HT1080 (cell line): ENCODE data around the gene DDX1. TPM values are rescaled to one million over a fixed set of nuclear protein-coding genes. Genes with fewer than 3 reads are reported as not detected.

Experiments
- DNase-seq: peaks from one replicate; pipeline ENCODE4 v3.0.0-alpha.2; 2015; ENCODE audit warnings: low read depth
- total RNA-seq: library from RNA; depleted of rRNA; stranded (reverse); fragments of >200 nt; shearing (Covaris generic); gene quantifications from 2 replicates; pipeline ENCODE4 v1.2.3, GENCODE V29; 2014

The DDX1 gene
- total RNA-seq, 1 experiment from 2014 or later = 102 TPM

DNA sequence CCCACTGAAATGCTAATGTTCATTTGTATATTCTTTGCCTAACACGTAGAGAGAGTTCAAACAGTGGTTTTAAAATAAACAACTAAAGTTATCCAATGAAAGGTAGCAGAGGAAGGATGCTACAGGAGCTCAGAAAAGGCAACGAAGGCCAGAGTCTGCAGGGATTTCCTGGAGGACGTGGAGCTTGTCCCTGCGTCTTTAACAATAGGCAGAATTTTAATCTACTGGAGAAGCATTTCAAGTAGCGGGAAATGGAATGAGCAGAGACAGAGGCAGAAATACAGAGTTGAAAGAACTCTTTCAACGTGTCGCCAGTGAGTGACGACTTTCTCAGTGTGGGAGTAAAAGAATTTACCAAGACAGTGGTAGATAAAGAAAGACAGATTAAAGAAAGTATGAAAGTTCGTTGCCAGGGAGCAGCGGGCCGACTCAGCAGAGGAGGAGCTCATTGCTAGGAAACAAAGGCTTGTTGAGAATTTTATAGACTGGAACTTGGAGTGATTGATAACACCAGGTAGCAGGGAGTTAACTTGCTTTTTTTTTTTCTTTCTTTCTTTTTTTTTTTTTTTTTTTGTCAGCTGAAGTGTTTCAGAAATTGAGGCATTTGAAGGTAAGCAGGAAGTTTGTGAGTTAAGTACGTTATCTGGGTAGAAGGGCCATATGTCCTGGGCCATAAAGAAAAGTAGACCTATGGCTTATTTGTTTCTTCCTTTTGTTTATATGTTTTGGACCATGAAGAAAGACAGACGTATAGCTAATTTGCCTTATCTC is 29.9 kb upstream of the DDX1 start:
- DNase-seq = peak; percentile 42

DNA sequence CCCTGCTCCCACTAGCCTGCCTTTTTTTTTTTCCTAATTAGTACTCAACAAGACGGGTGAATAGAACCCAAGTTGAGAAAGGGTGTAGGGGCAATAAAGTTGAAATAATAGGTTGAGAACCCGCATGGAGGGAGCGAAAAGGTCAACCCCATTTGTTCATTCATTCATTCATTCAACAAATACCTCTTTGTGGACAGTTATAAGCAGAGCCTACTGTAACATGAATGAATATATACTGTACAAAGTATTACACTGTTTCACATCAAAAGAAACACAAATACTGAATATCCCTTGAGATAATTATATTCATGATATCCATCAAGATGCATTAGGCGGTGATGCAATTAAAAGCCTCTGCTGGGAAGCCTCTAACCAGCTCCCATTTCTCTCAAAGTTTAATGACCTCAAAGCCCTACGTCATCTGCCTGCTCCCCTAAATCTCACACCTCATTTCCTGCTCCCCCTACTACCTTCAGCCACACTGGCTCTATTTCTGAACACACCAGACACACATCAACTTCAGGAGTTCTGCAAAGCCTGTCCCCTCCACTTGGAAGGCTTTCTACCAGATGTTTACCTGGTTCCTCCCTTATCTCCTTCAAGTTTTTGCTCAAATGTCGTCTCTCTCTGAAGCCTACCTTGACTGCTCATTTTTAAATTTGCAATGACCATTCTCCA is 29.2 kb upstream of the DDX1 start:
- DNase-seq = no peak

DNA sequence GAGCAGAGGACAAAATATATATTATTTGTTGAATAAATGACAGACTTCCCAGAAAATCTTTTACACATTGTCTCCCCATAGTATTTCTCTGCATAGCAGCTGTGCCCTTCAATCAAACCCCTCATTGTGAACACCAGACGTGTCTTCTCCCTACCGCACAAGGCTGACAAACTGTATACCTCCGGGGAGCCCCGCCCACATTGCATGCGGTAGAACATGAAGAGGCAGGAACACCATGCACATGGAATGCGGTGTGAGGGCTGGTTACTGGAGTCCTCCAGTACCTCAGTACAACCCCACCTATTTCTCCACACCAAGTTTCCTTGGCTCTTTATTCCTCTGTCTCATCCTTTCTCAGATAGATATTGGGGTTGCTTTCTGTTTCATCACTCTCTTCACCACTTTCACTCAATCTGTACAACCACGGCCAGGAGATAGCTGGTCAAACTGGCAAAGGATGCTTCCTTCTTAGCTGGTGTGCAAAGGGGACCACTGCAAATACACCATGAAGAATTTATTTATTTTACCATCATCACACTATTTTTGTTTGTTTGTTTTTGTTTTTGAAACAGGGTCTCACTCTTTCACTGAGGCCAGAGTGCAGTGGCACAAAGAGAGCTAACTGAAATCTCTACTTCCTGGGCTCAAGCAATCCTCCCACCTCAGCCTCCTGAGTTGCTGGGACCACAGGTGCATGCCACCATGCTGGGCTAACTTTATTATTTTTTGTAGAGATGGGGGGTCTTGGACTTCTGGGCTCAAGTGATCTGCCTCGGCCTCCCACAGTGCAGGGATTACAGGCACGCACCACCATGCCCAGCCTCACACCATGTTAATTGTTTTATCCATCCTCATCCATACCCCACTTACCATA is 28.2 kb upstream of the DDX1 start:
- no peak for DNase-seq

DNA sequence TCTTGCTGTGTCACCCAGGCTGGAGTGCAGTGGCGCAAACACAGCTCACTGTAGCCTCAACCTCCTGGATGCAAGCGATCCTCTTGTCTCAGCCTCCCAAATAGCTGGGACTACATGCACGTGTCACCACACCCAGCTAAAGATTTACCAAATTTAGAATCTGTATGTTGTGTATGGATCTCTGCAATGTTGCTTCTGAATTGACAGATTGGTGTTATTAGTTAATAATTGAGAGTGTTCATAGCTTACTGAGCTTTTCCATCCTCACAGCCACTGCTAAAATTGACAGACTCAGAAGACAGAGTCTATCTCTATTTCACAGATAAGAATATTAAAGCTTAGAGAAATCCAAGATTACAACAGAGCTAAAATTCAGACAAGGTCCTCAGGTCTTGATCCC is 26.3 kb upstream of the DDX1 start:
- no peak for DNase-seq

DNA sequence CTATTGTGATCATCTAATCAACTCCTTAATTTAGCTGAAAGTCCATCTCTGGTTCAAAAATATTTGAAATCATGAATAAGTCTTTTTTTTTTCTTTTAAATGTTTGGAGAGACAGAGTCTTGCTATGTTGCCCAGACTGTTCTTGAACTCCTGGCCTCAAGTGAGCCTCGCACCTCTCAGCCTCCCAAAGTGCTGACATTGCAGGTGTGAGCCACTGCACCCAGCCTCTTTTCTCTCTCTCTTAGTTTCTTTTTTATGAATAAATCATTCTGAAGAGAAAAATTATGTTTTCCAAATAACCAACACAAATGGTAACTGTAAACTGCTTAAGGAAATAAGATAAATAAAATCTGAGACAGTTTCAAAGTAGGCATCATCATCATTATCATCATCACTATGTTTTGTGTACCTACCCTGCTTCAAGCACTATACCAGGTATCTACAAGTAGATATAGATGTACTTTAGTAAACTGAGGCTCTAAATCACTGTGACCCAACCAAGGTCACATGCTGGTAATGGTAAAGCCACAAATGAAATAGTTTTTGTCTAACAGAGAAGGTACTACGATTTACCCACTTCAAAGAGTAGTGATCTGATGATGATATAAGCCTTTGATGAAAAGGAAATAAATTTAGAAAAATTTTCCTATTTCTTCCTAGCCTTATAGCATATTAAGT is 25.5 kb upstream of the DDX1 start:
- no peak for DNase-seq

DNA sequence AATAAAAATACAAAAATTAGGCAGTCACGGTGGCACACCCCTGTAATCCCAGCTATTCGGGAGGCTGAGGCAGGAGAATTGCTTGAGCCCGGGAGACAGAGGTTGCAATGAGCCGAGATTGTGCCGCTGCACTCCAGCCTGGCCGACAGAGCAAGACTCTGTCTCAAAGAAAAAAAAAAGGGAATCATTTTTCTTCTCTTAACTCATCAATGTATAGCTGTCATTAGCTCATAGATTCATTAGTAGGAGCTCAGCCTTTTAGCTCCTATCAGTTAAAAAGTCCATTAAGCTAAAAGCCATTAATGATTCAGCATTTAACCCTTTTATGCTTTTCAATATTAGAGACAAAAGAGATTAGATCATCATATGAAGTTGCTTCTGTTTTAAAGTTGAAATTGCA is 24.8 kb upstream of the DDX1 start:
- DNase-seq = no peak

DNA sequence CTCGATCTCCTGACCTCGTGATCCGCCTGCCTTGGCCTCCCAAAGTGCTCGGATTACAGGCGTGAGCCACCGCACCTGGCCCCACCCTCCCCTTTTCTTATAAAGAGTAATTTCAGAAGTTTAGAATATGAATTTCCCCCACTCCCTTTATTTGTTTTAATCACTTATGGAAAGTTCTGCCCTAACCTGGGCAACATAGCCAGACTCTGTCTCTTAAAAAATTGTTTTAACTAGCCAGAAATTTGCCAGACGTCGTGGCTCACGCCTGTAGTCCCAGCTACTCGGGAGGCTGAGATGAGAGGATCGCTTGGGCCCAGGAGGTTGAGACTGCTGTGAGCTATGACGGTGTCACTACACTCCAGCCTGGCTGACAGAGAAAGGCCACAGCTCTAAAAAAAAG is 22.8 kb upstream of the DDX1 start:
- DNase-seq = no peak

DNA sequence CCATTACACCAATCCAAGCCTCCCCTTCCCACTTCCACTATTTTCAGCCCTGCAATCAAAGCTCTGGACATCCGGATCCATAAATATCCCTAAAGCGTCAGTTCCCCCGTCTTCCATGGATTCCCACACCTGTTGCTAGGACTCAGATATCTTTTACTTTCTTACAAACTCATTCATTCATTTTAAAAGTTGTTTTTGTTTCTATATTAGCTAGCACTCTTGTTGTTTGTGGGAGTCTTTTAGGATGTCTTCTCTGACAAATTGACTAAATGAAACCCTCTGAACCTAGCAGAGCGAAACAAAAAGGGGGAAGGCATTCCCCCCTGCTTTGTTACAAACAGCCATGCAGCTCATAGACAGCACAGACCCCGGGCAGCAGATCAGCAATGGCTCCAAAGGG is 21.6 kb upstream of the DDX1 start:
- no peak for DNase-seq

DNA sequence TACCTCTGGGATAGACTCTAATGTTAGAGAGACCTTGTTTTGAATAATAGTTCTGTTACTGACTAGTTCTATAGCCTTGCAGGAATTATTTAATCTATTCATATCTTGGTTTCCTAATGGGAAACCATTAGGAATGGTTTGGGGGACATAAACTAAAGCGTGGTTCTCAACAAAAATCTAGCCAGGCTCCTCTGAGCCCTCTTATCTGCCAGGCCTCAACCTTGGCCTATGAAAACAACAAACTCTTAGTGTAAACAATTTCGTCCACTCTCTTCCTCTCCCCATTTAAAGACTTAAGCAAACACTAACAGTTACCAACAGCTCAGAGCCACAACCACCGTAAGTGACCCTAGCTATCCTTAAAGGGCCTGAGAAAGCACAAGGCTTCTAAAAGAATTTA is 19.9 kb upstream of the DDX1 start:
- no peak for DNase-seq

DNA sequence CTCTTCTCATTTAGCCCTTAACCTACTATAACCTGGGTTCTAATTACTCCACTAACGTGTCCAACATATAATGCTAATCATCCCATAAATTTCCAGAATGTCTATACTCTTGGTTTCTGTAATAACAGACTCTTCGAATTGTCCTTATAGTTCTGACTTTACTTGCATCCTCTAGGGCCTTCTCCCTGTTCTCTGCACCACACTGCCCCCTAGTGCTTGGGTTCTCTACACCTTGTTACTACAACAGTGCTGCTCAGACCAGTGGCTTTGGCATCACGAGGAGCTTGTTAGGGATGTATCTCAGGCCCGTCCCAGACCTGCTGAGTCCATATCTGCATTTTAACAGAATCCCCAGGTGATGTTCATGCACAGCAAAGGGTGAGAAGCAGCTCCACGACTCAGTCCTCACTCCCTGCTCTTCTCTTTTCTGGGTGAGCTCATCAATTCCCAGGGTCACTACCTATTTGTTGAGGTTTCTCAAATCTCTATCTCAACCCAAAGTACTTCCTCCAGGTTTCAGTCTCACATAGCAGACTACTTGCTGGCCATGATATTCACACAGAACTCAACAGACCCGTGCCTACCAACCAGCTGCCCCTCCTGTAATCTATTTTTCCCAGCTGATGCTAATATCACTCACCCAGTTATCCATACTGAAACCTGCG is 14.5 kb upstream of the DDX1 start:
- DNase-seq = peak; percentile 70

DNA sequence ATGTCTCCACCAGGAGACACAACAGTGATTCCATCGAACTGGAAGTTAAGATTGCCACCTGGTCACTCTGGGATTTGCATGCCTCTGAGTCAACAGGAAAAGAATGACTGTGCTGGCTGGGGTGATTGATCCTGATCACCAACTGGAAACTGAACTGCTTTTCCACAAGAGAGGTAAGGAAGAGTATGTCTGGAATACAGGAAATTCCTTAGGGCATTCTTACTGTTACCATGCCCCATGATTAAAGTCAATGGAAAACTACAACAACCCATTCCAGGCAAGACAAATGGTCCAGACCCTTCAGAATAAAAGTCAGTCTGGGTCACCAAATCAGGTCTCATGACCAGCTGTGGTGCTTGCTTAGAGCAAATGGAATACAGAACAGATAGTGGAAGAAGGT is 12.0 kb upstream of the DDX1 start:
- peak; percentile 78 for DNase-seq

DNA sequence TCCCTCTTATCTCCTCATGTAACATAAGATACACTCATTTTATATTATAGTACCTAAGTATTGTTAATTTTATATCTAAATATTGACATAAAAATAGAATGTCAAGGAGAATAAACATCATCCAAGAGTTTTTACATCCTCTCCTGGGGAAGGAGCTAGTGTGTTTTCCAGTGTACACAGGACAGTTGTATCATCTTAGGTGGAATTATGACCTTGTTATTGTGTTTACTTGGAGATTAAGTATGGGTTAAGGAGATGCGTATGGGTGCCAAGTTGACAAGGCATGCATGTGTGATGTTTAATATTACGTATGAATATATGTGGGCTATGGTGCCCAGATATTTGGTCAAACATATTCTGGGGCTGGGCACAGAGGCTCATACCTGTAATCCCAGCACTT is 11.2 kb upstream of the DDX1 start:
- DNase-seq = no peak

DNA sequence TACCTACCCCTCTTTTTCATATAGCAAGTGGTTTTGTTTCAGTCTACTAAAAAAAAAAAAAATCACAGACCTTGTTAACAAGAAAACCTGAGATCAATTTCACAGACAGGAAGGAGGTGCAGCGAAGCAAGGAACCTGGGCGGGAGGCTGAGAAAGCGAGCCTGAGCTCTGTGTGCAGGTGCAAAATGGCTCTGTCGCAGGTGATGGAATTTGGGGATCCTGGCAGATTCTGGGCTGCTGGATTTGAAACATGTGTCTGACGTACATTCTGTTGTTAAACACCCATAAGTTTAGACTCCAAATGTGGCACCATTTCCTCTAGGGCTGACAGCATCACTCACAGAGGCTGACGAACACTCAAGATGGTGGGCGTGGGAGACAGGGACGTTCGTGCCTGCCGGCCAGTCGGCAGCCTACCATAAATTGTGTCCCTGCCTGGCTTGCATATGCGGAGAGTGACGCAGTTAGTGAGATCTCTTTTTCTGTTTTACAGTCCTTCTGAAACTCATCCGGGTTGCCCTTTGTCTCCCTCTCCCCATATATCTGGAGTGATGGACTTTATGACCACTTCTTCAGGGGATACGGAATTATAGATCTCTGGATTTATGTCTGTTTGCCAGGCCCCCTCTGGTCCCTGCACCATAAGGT is 8.8 kb upstream of the DDX1 start:
- no peak for DNase-seq

DNA sequence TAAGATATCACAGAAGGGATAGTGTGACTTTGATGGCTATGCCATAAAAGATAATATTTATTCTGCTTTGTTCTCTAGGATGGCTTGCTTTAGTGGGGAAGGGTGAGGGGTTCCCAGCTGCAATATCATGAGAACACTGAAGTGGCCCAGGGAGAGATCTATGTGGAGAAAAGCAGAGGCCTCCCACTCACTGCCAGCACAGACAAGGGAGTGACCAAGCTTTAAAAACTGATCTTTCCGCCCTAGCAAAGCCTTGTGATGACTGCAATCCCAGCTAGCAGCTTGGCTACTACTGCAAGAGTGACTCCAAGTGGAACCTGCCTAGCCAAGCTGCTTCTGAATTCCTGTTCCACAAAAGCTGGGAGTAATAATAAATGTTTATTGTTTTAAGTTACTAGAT is 7.8 kb upstream of the DDX1 start:
- DNase-seq = no peak

DNA sequence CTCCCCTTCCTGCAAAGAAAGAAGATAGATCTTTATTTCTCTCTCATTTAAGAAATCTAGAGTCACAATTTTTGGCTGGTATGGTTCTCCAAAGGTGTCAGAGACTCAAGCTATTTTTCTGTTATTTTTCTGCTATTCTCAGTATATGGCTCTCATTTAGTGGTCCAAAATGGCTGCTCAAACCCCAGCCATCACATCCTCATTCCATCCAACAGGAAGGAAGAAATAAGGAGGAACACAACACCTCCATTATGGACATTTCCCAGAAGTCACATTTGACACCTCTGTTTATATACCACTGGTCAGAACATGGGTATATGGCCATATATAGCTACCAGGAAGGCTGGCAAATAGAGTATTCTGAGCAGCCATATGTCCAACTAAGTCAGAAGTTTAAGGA is 7.4 kb upstream of the DDX1 start:
- no peak for DNase-seq

DNA sequence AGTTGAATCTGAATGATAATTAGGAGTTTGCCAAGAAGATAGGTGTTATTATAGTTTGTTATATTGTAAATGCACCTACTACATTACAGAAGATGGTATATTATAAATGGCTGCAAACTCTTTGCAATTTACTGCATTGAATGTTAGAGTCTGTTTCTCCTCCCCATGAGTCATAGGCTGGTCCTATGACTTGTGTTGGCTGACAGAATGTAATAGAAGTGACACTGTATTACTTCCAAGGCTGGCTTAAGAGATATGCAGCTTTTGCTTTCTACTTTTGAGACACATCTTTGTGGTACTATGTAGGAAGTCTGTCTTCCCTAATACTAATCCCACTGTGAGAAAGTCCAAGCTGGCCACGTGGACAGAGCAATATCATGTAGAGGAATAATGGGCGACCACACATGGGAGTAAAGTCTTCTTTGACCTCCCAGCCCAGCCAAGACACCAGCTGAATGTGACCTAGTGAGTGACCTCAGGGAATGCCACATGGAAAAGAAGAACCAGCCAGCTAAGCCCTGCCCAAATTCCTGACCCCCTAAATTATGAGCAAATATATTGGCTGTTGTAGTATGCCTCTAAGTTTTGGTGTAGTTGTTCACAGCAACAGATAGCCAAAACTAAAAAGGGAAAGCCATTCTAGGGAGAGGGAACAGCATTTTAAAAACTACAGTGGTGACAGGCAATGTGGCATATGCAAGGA is 6.8 kb upstream of the DDX1 start:
- peak; percentile 52 for DNase-seq

DNA sequence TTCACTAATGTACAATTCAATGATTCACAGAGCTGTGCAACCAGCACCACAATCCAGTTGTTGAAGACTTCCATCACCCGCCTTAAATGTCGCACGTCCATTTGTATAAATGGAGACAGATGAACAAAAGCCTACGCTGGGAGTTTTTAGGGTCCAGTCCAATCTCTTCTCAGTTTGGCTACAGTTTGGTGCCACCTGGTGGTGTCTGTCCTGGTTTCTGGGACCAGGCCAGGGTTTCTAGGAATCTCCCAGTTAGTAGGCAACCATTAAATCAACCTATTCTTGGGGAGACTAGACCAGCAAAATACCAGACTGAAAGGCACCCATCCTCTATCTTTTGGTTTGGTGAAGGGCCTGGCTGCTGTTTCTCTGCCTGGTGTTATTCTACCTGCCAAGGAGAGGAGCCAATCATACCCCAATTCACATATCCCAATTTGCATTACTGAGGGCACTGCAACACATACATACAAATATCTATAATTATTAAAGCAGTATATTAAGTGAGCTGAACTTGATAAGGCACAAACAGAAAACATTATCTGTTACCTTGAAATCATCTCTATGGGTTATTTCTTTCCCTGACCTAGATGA is 3.2 kb upstream of the DDX1 start:
- peak; percentile 57 for DNase-seq

DNA sequence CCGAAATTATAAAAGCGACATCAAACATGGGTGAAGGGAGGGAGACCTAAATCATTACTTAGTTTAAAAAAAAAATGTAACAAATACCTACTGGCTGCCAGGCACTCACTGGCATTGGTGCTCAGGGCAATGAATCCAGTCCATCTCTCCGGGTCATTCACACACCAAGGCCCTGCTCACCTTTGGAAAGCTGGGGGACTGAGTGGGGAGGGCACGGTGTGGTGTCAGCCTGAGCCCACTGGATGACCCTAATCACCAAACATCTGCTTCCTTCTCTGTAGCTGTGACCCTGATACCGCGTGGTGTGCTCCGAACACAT is 336 bp upstream of the DDX1 start:
- DNase-seq = no peak

DNA sequence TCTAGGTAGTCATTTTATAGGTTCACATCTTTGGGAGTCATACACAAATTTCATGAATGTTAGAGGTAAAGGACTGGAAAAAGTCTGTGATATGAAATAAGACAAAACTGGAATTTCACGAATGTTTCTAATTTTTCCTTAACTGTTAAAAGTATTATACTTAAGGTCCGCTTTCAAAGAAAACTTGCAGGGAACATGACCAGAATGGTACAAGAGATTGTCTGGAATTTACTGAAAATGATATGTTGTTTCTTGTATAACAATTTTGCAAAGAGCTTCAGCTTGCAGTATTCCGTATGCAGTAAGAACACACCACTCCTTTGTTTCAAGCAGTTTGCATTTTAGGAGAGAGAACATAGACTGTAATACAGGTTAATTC is 1.6 kb downstream of the DDX1 start:
- no peak for DNase-seq
